H1 (cell line): Measurements from ENCODE around the gene FEV. TPM values are rescaled to one million over a fixed set of nuclear protein-coding genes. Genes with fewer than 3 reads are reported as not detected.
A peak's percentile ranks its signal among the peaks of the same experiment; 100 is the strongest.

ENCODE experiments used
- CTCF ChIA-PET: fragments of 300-600 bp; sonication (Branson Sonifier 250); formaldehyde crosslinking; loops from one replicate; lab custom pipeline; 2021; ENCODE audit not compliant: partially characterized antibody; lab: Charles Lee
- POLR2A ChIA-PET: fragments of 300-600 bp; sonication (Branson Sonifier 250); formaldehyde crosslinking; loops from one replicate; lab custom pipeline; 2021; ENCODE audit warnings: inconsistent platforms; ENCODE audit not compliant: partially characterized antibody; lab: Charles Lee
- DNase-seq, 2 experiments: peaks; one replicate each; pipeline versions ENCODE4 v3.0.0 to v3.0.0-alpha.2; 2010 to 2022; ENCODE audit warnings: low spot score in 2 of 2, low read depth in 1 of 2, mixed read lengths in 1 of 2
- FAIRE-seq: peaks from 2 replicates; lab custom pipeline; 2011; peaks lifted over from hg19 to GRCh38; lab: Jason Lieb, UNC
- H2AFZ ChIP-seq: 2 replicates; pipeline ENCODE4 v1.8.1; 2012; ENCODE audit warnings: low read length, inconsistent platforms
- H2AK5ac ChIP-seq: 2 replicates; pipeline ENCODE4 v1.6.1; 2013; ENCODE audit warnings: low read depth, low read length
- H2BK120ac ChIP-seq: replicated peaks from 2 replicates; pipeline ENCODE3; 2013; ENCODE audit warnings: low read depth, low read length, inconsistent platforms
- H2BK12ac ChIP-seq: 2 replicates; pipeline ENCODE4 v1.6.1; 2013; ENCODE audit warnings: low read depth, low read length
- H2BK15ac ChIP-seq: 2 replicates; pipeline ENCODE4 v1.6.1; 2013; ENCODE audit warnings: low read length
- H2BK20ac ChIP-seq: 2 replicates; pipeline ENCODE4 v1.6.1; 2013; ENCODE audit warnings: low read length
- H2BK5ac ChIP-seq: 2 replicates; pipeline ENCODE4 v1.6.1; 2013; ENCODE audit warnings: low read depth, low read length
- H3K14ac ChIP-seq: 2 replicates; pipeline ENCODE4 v1.6.1; 2013; ENCODE audit warnings: inconsistent platforms; ENCODE audit not compliant: insufficient read length
- H3K18ac ChIP-seq: 2 replicates; pipeline ENCODE4 v1.6.1; 2013; ENCODE audit warnings: low read length; ENCODE audit errors: extremely low read depth
- H3K23ac ChIP-seq: 2 replicates; pipeline ENCODE4 v1.6.1; 2013; ENCODE audit warnings: inconsistent platforms; ENCODE audit not compliant: insufficient read length
- H3K23me2 ChIP-seq: 2 replicates; pipeline ENCODE4 v1.6.1; 2013; ENCODE audit warnings: low read depth, low read length
- H3K27ac ChIP-seq: 2 replicates; pipeline ENCODE4 v1.6.1; 2011; ENCODE audit warnings: low read depth, low read length, inconsistent platforms
- H3K27me3 ChIP-seq, 4 experiments: replicated peaks in 1 of 4; 1 replicate in 1 of 4; 2 replicates in 3 of 4; pipeline versions ENCODE4 v1.6.1 to v1.8.1; 2011 to 2013; ENCODE audit warnings: low read length in 3 of 4, mild to moderate bottlenecking in 3 of 4, inconsistent platforms in 2 of 4, mixed read lengths in 2 of 4, moderate library complexity in 1 of 4; ENCODE audit not compliant: control insufficient read depth in 3 of 4, insufficient read depth in 3 of 4; ENCODE audit errors: extremely low read depth in 1 of 4
- H3K36me3 ChIP-seq, 4 experiments: 2 replicates each; pipeline versions ENCODE4 v1.6.1 to v1.8.1; 2011 to 2013; ENCODE audit warnings: mild to moderate bottlenecking in 4 of 4, low read length in 3 of 4, moderate library complexity in 2 of 4, control low read depth in 1 of 4, inconsistent platforms in 1 of 4; ENCODE audit not compliant: insufficient read depth in 4 of 4, control insufficient read depth in 2 of 4
- H3K4ac ChIP-seq: replicated peaks from 2 replicates; pipeline ENCODE3; 2013; ENCODE audit warnings: low read length, low read depth, mixed read lengths, inconsistent platforms; ENCODE audit not compliant: insufficient read length
- H3K4me1 ChIP-seq, 4 experiments: replicated peaks in 1 of 4; 1 replicate in 1 of 4; 2 replicates in 3 of 4; pipeline versions ENCODE4 v1.6.1 to v1.8.1; 2011 to 2013; ENCODE audit warnings: low read length in 3 of 4, inconsistent platforms in 2 of 4, mixed read lengths in 1 of 4; ENCODE audit not compliant: insufficient read depth in 4 of 4, control insufficient read depth in 3 of 4
- H3K4me2 ChIP-seq, 2 experiments: 2 replicates each; pipeline versions ENCODE4 v1.6.1 to v1.8.1; 2011 to 2013; ENCODE audit warnings: low read depth in 2 of 2, low read length in 2 of 2, control low read depth in 1 of 2, inconsistent platforms in 1 of 2, mild to moderate bottlenecking in 1 of 2; ENCODE audit not compliant: insufficient read depth in 1 of 2
- H3K4me3 ChIP-seq, 4 experiments: fragments of 200-600, 300-600 bp in 1 of 4; sonication (generic), shearing (Covaris generic), sonication (Bioruptor Twin) in 1 of 4; 2 replicates each; pipeline versions ENCODE4 v1.5.1 to v1.8.1; 2011 to 2016; ENCODE audit warnings: low read length in 4 of 4, low read depth in 3 of 4, control low read depth in 2 of 4, inconsistent platforms in 2 of 4, mild to moderate bottlenecking in 2 of 4, mixed read lengths in 1 of 4, moderate library complexity in 1 of 4; ENCODE audit not compliant: insufficient read depth in 2 of 4; ENCODE audit errors: extremely low read depth in 1 of 4
- H3K56ac ChIP-seq: replicated peaks from 2 replicates; pipeline ENCODE3; 2013; ENCODE audit warnings: low read depth, mild to moderate bottlenecking, mixed read lengths, low read length, inconsistent platforms; ENCODE audit not compliant: insufficient read length
- H3K79me1 ChIP-seq: 2 replicates; pipeline ENCODE4 v1.6.1; 2013; ENCODE audit warnings: low read depth, low read length, control low read depth
- H3K79me2 ChIP-seq, 2 experiments: 2 replicates each; pipeline versions ENCODE4 v1.6.1 to v1.8.1; 2012 to 2013; ENCODE audit warnings: low read length in 2 of 2, mild to moderate bottlenecking in 2 of 2, inconsistent platforms in 1 of 2; ENCODE audit not compliant: insufficient read depth in 2 of 2, control insufficient read depth in 1 of 2
- H3K9ac ChIP-seq, 4 experiments: replicated peaks in 1 of 4; 1 replicate in 1 of 4; 2 replicates in 3 of 4; pipeline versions ENCODE4 v1.6.1 to v1.8.1; 2011 to 2013; ENCODE audit warnings: low read depth in 3 of 4, low read length in 3 of 4, control low read depth in 2 of 4, mild to moderate bottlenecking in 2 of 4, moderate library complexity in 2 of 4, inconsistent platforms in 1 of 4; ENCODE audit errors: extremely low read depth in 1 of 4
- H3K9me3 ChIP-seq, 2 experiments: 2 replicates each; pipeline versions ENCODE4 v1.6.1 to v1.8.1; 2012 to 2013; ENCODE audit warnings: mild to moderate bottlenecking in 2 of 2, moderate library complexity in 2 of 2, control low read depth in 1 of 2, inconsistent platforms in 1 of 2, low read depth in 1 of 2, low read length in 1 of 2, mixed read lengths in 1 of 2; ENCODE audit not compliant: insufficient read depth in 2 of 2
- H4K20me1 ChIP-seq, 2 experiments: replicated peaks in 1 of 2; 2 replicates each; pipeline versions ENCODE3 to v1.8.1; 2011 to 2013; ENCODE audit warnings: inconsistent platforms in 2 of 2, low read length in 2 of 2, mild to moderate bottlenecking in 1 of 2; ENCODE audit not compliant: insufficient read depth in 2 of 2, control insufficient read depth in 1 of 2
- H4K5ac ChIP-seq: 2 replicates; pipeline ENCODE4 v1.6.1; 2013; ENCODE audit warnings: low read length, low read depth, mixed read lengths, inconsistent platforms; ENCODE audit not compliant: insufficient read length
- H4K8ac ChIP-seq: 2 replicates; pipeline ENCODE4 v1.8.0; 2013; ENCODE audit warnings: mild to moderate bottlenecking, moderate library complexity, low read length, inconsistent platforms; ENCODE audit not compliant: insufficient read depth; ENCODE audit errors: extremely low read depth
- H4K91ac ChIP-seq: replicated peaks from 2 replicates; pipeline ENCODE3; 2013; ENCODE audit warnings: low read length, mixed read lengths, inconsistent platforms; ENCODE audit not compliant: insufficient read length
- BACH1 ChIP-seq: IDR thresholded peaks from 2 replicates; pipeline ENCODE4 v1.6.1; 2012; ENCODE audit warnings: low read length, improper control_type of control experiment
- E2F6 ChIP-seq: IDR thresholded peaks from 2 replicates; pipeline ENCODE4 v1.6.1; 2012; ENCODE audit warnings: inconsistent platforms
- EZH2 ChIP-seq: fragments of 200-600 bp; sonication (generic); IDR thresholded peaks from 2 replicates; pipeline ENCODE4 v1.7.1; 2012; ENCODE audit warnings: low read depth, mild to moderate bottlenecking, moderate library complexity, low read length, inconsistent platforms; ENCODE audit not compliant: severe bottlenecking
- HDAC2 ChIP-seq, 2 experiments: fragments of 300-600 bp in 1 of 2; sonication (generic) in 1 of 2; IDR thresholded peaks; 2 replicates each; pipeline ENCODE4 v1.6.1; 2011 to 2012; ENCODE audit warnings: low read depth in 2 of 2, low read length in 2 of 2, mild to moderate bottlenecking in 2 of 2, moderate library complexity in 2 of 2, borderline replicate concordance in 1 of 2, inconsistent platforms in 1 of 2
- MAX ChIP-seq: IDR thresholded peaks from 2 replicates; pipeline ENCODE4 v1.6.1; 2012; ENCODE audit warnings: inconsistent platforms
- RXRA ChIP-seq: IDR thresholded peaks from 2 replicates; pipeline ENCODE4 v1.6.1; 2011; ENCODE audit warnings: low read depth, mild to moderate bottlenecking, low read length, moderate library complexity; ENCODE audit not compliant: insufficient read depth
- SIRT6 ChIP-seq: IDR thresholded peaks from one replicate; pipeline ENCODE4 v1.7.1; 2012; ENCODE audit warnings: low read length, inconsistent platforms
- SUZ12 ChIP-seq: fragments of 200-600 bp; sonication (generic); IDR thresholded peaks from 2 replicates; pipeline ENCODE4 v1.6.1; 2012; ENCODE audit warnings: mild to moderate bottlenecking, inconsistent platforms, low read length, moderate library complexity, mixed read lengths
- WGBS, 2 experiments: shearing (Covaris generic) in 1 of 2; methylation state at CpG; one replicate each; pipeline versions ENCODE4 v1.1.6 to v1.1.7; 2013 to 2015; ENCODE audit warnings: low lambda C conversion rate in 2 of 2, mixed read lengths in 2 of 2, inconsistent platforms in 1 of 2, low coverage in 1 of 2, missing lambda C conversion rate in 1 of 2; ENCODE audit not compliant: insufficient replicate concordance in 2 of 2, insufficient coverage in 1 of 2, insufficient read length in 1 of 2; ENCODE audit errors: extremely low coverage in 1 of 2, missing lambda C conversion rate in 1 of 2; 5-methylcytosine and 5-hydroxymethylcytosine counted together
- polyA plus RNA-seq, 7 experiments: library from polyadenylated mRNA; depleted of rRNA in 3 of 7; stranded (reverse) in 5 of 7; unstranded in 2 of 7; fragments of >200 nt in 5 of 7; fragments of 200-250 nt in 2 of 7; gene quantifications; 1 replicate in 5 of 7; 2 replicates in 1 of 7; 4 replicates in 1 of 7; pipeline versions ENCODE4 v1.2.1 to v1.2.3, GENCODE V29; 2011 to 2013; ENCODE audit warnings: missing spikeins in 2 of 7, mixed read lengths in 2 of 7
- total RNA-seq: library from RNA; stranded (reverse); fragmentation: NEBNext Ultra II Directional; extraction: Animal tissue kit (Norgen Biotek cat#: 25700); gene quantifications from 2 replicates; pipeline ENCODE4 v1.2.1, GENCODE V29; 2021

Gene FEV
- total and polyA plus RNA-seq, 2 of the 8 experiments (the other 6 are each of a cell fraction or from before 2014, with no cell fraction given) = not detected

DNA sequence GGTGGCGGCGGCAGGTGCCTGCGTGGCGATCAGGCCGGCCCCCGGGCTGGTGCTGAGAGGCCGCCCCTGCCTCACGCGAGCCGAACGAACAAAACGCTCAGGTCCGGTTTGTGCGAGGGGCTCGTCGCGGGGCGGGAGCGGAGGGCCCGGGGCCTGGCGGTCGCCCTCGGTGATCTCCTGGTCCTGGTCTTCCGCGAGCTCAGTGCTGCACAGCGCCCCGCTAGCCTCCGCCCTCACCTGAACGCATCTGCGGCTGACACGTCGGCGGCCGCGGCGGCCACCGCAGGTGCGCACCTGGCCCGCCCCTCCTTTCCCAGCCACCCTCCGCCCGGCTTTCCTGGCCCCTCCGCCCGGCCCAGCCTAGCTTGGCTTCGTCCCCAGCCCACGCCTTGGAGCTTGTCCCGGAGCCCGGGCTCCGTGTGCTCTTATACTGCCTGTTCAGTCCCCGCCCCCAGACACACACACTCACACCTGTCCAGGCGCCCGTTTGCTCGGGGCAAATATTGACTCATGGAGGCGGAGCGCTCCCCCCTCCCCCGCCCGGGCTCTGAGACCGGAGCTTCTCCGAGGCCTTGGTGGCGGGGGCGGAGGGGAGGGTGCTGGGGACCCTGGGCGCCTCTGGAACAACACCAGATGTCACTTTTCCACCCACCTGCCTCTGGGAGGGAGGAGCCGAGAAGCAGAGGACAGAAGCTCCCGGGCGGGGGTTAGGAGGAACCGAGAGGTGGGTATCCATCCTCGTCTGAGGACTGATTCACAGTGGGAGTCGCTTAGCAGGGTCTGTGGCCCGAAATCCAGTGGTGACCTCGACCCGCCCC lies 16.8 kb upstream of the FEV start:
- Histone ChIP-seq H3K4me3 (peak overlapping the region; percentile 1 to 65 (median 14); a peak in 4 of 8 replicates), H2BK15ac (no peak overlapping the region), H4K8ac (0 out of 2 replicates have a peak overlapping the region, but pooled peaks have one; percentile 38), H2BK5ac (no peak overlapping the region), H3K23me2 (peaks cover 10% of the 10 kb centered on the region; the same call in 1 of the 2 replicates), H2AK5ac (no peak overlapping the region), H3K9me3 (no peaks in the 10 kb centered on the region), H3K4me2 (peak overlapping the region; percentile 52 to 74), H2AFZ (no peak overlapping the region), H3K79me2 (no peaks in the 10 kb centered on the region), H3K27me3 (peaks cover 74 to 90% (median 88%) of the 10 kb centered on the region in 4 experiments), H3K4me1 (peaks cover 0 to 32% (median 22%) of the 10 kb centered on the region in 4 experiments; a peak in 6 of 7 replicates), H3K56ac (no peak overlapping the region), H3K14ac (no peak overlapping the region), H3K18ac (no peak overlapping the region), H3K23ac (no peak overlapping the region), H3K36me3 (0 out of 8 replicates have a peak, but pooled peaks cover 0 to 5% (median 0%) of the 10 kb centered on the region in 4 experiments), H2BK120ac (no peak overlapping the region), H2BK12ac (0 out of 2 replicates have a peak overlapping the region, but pooled peaks have one; percentile 9), H3K27ac (no peak overlapping the region), H2BK20ac (no peak overlapping the region), H3K9ac (no peak overlapping the region), H4K5ac (no peak overlapping the region), H4K20me1 (peaks cover 5 to 9% of the 10 kb centered on the region in 2 experiments), H3K4ac (no peak overlapping the region), H3K79me1 (no peaks in the 10 kb centered on the region), H4K91ac (no peak overlapping the region)
- no peak for FAIRE-seq
- DNase-seq = peak in 1 of 2 experiments; percentile 58
- ChIA-PET CTCF (interaction anchor here (0.6 to 19.5 kb wide), 54 partner anchors 9 to 520 kb away, joined by 3 to 284 read pairs (median 4); partner anchors contain the start of genes CFAP65, CRYBA2, FEV and IHH), POLR2A (interaction anchor here (1.1 to 1.3 kb wide), 2 partner anchors 11 to 14 kb away, joined by 3 to 4 read pairs; no protein-coding TSS in a partner anchor)
- WGBS, 2 experiments = 8% methylated on average over 15 of the region's 70 CpGs; no CpG with 5 or more reads in 1 of the 2 experiments
- TF ChIP-seq BACH1 (no peak), RXRA (no peak), E2F6 (0 out of 2 replicates have a peak, but pooled peaks have one; percentile 17), HDAC2 (IDR thresholded peaks at IDR 0.05; ENCODE audit: borderline replicate concordance in 1 of 2, low read depth in 2 of 2, low read length in 2 of 2) (0 out of 4 replicates have a peak, but pooled peaks of 1 of the 2 experiments have one; percentile 4), EZH2 (peak; percentile 91), MAX (0 out of 2 replicates have a peak, but pooled peaks have one; percentile 22), SIRT6 (no peak), SUZ12 (peak; percentile 84)
